ENCODE measurements around the gene PRSS35. TPM values are rescaled to one million over a fixed set of nuclear protein-coding genes. Genes with fewer than 3 reads are reported as not detected.

PRSS35 gene
- total and polyA plus RNA-seq, 2 of the 8 experiments (the other 6 are each of a cell fraction or from before 2014, with no cell fraction given) = 1.3 to 2.9 TPM

GRCh38 chr6:83517500-83517899, 5.2 kb downstream of the PRSS35 start (continued):
- TF ChIP-seq CHD7 (IDR thresholded peaks at IDR 0.05; ENCODE audit: insufficient replicate concordance, low read length) (no peak), EP300 (IDR thresholded peaks at IDR 0.05; ENCODE audit: borderline replicate concordance in 1 of 2, low read depth in 2 of 2, low read length in 2 of 2) (no peak)
